HCT116 (cell line): ENCODE data around the gene OR52L1.

Experiments
- EZH2 ChIP-seq: fragments of 200-600 bp; sonication (generic); IDR thresholded peaks from 2 replicates; pipeline ENCODE4 v1.6.1; 2017; ENCODE audit warnings: antibody characterized with exemption, mixed run types
- POLR2A ChIP-seq: IDR thresholded peaks from 2 replicates; pipeline ENCODE4 v1.7.0; 2011; ENCODE audit warnings: borderline replicate concordance; ENCODE audit not compliant: insufficient read depth, insufficient read length; ENCODE audit errors: extremely low read depth
- ZNF274 ChIP-seq: fragments of 200-500 bp; sonication (Bioruptor generic); IDR thresholded peaks from 2 replicates; pipeline ENCODE4 v1.6.1; 2014; ENCODE audit warnings: mild to moderate bottlenecking, low read depth, low read length, inconsistent platforms
- TF ChIP-seq, protein P1 (sequence below): IDR thresholded peaks from 2 replicates; pipeline ENCODE4 v1.6.1; 2012; ENCODE audit warnings: low read depth
- TF ChIP-seq, protein P2 (sequence below): IDR thresholded peaks from 2 replicates; pipeline ENCODE4 v1.6.1; 2012

DNA sequence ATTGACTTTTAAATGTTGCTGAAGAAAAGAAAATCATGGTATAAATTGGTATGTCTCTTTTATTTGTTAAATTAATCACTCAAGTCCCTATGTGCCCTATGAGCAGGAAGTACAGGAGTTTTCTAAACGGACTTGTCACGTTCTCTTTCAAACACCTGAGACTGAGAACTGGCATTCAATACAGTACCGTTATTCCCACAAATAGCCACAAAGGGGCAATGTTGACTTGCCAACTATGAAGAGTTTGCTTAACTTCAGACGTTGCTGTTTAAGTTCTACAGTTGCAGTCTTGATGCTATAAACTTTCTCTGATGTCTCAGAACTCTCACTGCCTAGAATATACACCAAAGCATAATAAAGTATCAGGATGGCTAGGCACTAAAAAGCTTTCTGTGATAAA lies 36.2 kb upstream of the OR52L1 start:
- TF ChIP-seq EZH2, result no peak
- TF ChIP-seq, protein P1, sequence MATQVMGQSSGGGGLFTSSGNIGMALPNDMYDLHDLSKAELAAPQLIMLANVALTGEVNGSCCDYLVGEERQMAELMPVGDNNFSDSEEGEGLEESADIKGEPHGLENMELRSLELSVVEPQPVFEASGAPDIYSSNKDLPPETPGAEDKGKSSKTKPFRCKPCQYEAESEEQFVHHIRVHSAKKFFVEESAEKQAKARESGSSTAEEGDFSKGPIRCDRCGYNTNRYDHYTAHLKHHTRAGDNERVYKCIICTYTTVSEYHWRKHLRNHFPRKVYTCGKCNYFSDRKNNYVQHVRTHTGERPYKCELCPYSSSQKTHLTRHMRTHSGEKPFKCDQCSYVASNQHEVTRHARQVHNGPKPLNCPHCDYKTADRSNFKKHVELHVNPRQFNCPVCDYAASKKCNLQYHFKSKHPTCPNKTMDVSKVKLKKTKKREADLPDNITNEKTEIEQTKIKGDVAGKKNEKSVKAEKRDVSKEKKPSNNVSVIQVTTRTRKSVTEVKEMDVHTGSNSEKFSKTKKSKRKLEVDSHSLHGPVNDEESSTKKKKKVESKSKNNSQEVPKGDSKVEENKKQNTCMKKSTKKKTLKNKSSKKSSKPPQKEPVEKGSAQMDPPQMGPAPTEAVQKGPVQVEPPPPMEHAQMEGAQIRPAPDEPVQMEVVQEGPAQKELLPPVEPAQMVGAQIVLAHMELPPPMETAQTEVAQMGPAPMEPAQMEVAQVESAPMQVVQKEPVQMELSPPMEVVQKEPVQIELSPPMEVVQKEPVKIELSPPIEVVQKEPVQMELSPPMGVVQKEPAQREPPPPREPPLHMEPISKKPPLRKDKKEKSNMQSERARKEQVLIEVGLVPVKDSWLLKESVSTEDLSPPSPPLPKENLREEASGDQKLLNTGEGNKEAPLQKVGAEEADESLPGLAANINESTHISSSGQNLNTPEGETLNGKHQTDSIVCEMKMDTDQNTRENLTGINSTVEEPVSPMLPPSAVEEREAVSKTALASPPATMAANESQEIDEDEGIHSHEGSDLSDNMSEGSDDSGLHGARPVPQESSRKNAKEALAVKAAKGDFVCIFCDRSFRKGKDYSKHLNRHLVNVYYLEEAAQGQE, result no peak
- no peak for TF ChIP-seq ZNF274
- TF ChIP-seq POLR2A, result no peak
- TF ChIP-seq, protein P2, sequence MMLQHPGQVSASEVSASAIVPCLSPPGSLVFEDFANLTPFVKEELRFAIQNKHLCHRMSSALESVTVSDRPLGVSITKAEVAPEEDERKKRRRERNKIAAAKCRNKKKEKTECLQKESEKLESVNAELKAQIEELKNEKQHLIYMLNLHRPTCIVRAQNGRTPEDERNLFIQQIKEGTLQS, result no peak
